Measurements from ENCODE around the gene UTRN.

UTRN gene

GRCh38 chr6:144283646-144284477, 1.3 kb upstream of the UTRN start:
- DNase-seq: peak; percentile 40

- DNase-seq: no peak
Measured at GRCh38 chr6:144284478-144284782, 705 bp upstream of the UTRN start.

GRCh38 chr6:144285548-144285797, 338 bp downstream of the UTRN start:
- DNase-seq: no peak

- peak; percentile 36 for DNase-seq
Measured at GRCh38 chr6:144285798-144286502, 815 bp downstream of the UTRN start.

GRCh38 chr6:144286503-144287393, 1.6 kb downstream of the UTRN start:
- peak; percentile 82 for DNase-seq

- DNase-seq: no peak
Measured at GRCh38 chr6:144289006-144289405, 3.9 kb downstream of the UTRN start.

GRCh38 chr6:144292372-144292771, 7.2 kb downstream of the UTRN start:
- DNase-seq: no peak

- peak; percentile 90 for DNase-seq
Measured at GRCh38 chr6:144294016-144294415, 8.9 kb downstream of the UTRN start.

GRCh38 chr6:144295211-144295610, 10.1 kb downstream of the UTRN start:
- peak; percentile 27 for DNase-seq

GRCh38 chr6:144295981-144296767, 11.0 kb downstream of the UTRN start:
- DNase-seq: no peak

GRCh38 chr6:144296973-144297372, 11.8 kb downstream of the UTRN start:
- no peak for DNase-seq

GRCh38 chr6:144297511-144298100, 12.5 kb downstream of the UTRN start:
- DNase-seq: no peak

GRCh38 chr6:144298194-144298593, 13.1 kb downstream of the UTRN start:
- no peak for DNase-seq

- no peak for DNase-seq
Measured at GRCh38 chr6:144298916-144299315, 13.8 kb downstream of the UTRN start.

- peak; percentile 28 for DNase-seq
Measured at GRCh38 chr6:144302701-144303372, 17.7 kb downstream of the UTRN start.

- DNase-seq: no peak
Measured at GRCh38 chr6:144304223-144304848, 19.2 kb downstream of the UTRN start.

GRCh38 chr6:144305567-144305966, 20.4 kb downstream of the UTRN start:
- DNase-seq: no peak

GRCh38 chr6:144305985-144306384, 20.9 kb downstream of the UTRN start:
- peak; percentile 66 for DNase-seq

- no peak for DNase-seq
Measured at GRCh38 chr6:144307880-144308279, 22.7 kb downstream of the UTRN start.

- no peak for DNase-seq
Measured at GRCh38 chr6:144310765-144311164, 25.6 kb downstream of the UTRN start.

- no peak for DNase-seq
Measured at GRCh38 chr6:144311361-144311760, 26.2 kb downstream of the UTRN start.
